OCI-LY7 (cell line): ENCODE data around the gene SLC10A7. TPM values are rescaled to one million over a fixed set of nuclear protein-coding genes. Genes with fewer than 3 reads are reported as not detected.

Experiments
- BruUV-seq: library from RNA; stranded (reverse); fragments of 400-500 nt; replicated peaks from 2 replicates; lab custom pipeline; 2021; lab: Mats Ljungman, UMichigan
- CTCF ChIA-PET: fragments of 300-600 bp; sonication (Branson Sonifier 250); formaldehyde crosslinking; loops from one replicate; lab custom pipeline; 2022; ENCODE audit warnings: antibody characterized with exemption; ENCODE audit not compliant: unreplicated experiment; lab: Charles Lee
- POLR2A ChIA-PET: fragments of 300-600 bp; sonication (Branson Sonifier 250); formaldehyde crosslinking; loops from one replicate; lab custom pipeline; 2022; ENCODE audit warnings: antibody characterized with exemption; lab: Charles Lee
- DNase-seq: peaks from one replicate; pipeline ENCODE4 v3.0.0-alpha.2; 2015; ENCODE audit warnings: low spot score
- H2AFZ ChIP-seq: fragments of 200-600 bp; sonication (generic), shearing (Covaris generic); 2 replicates; pipeline ENCODE4 v1.6.1; 2014; ENCODE audit warnings: mild to moderate bottlenecking, antibody characterized with exemption, low read length, moderate library complexity
- H3K27ac ChIP-seq: fragments of 200-600 bp; sonication (generic); 2 replicates; pipeline ENCODE4 v1.5.1; 2014; ENCODE audit warnings: mixed run types, low read depth, mild to moderate bottlenecking, moderate library complexity, low read length, inconsistent platforms; ENCODE audit not compliant: poor library complexity, severe bottlenecking
- H3K36me3 ChIP-seq: fragments of 200-600 bp; sonication (generic); 2 replicates; pipeline ENCODE4 v1.6.1; 2014; ENCODE audit warnings: mild to moderate bottlenecking, antibody characterized with exemption, low read length, moderate library complexity, mixed read lengths; ENCODE audit not compliant: insufficient read depth
- H3K4me1 ChIP-seq: fragments of 200-600 bp; sonication (generic); 2 replicates; pipeline ENCODE4 v1.5.1; 2014; ENCODE audit warnings: mild to moderate bottlenecking, low read length; ENCODE audit not compliant: insufficient read depth, poor library complexity, severe bottlenecking
- H3K4me2 ChIP-seq: fragments of 200-600 bp; sonication (generic); 2 replicates; pipeline ENCODE4 v1.6.1; 2014; ENCODE audit warnings: mild to moderate bottlenecking, low read length
- H3K4me3 ChIP-seq: fragments of 200-600 bp; sonication (generic); 2 replicates; pipeline ENCODE4 v1.5.1; 2014; ENCODE audit warnings: mild to moderate bottlenecking, low read depth, low read length; ENCODE audit not compliant: poor library complexity, severe bottlenecking
- H3K79me2 ChIP-seq: fragments of 200-600 bp; sonication (generic); 2 replicates; pipeline ENCODE4 v1.6.1; 2016; ENCODE audit warnings: low read depth, mild to moderate bottlenecking, low read length, moderate library complexity, mixed read lengths; ENCODE audit not compliant: insufficient read depth
- H3K9me2 ChIP-seq: fragments of 200-600 bp; sonication (generic); 2 replicates; pipeline ENCODE4 v1.6.1; 2016; ENCODE audit warnings: mild to moderate bottlenecking, low read length, mixed read lengths; ENCODE audit not compliant: insufficient read depth
- H3K9me3 ChIP-seq: fragments of 200-600 bp; sonication (generic); 2 replicates; pipeline ENCODE4 v1.6.1; 2014; ENCODE audit warnings: mild to moderate bottlenecking, mixed run types, low read length, mixed read lengths
- H4K20me1 ChIP-seq: fragments of 200-600 bp; sonication (generic); 2 replicates; pipeline ENCODE4 v1.6.1; 2014; ENCODE audit warnings: mild to moderate bottlenecking, antibody characterized with exemption, low read length, moderate library complexity, mixed read lengths; ENCODE audit not compliant: insufficient read depth
- EZH2phosphoT487 ChIP-seq: fragments of 200-600 bp; sonication (generic); IDR thresholded peaks from 2 replicates; pipeline ENCODE4 v1.6.1; 2018; ENCODE audit warnings: low read depth, borderline replicate concordance, mild to moderate bottlenecking, mixed run types, antibody characterized with exemption, low read length, moderate library complexity, mixed read lengths
- intact Hi-C: fragments of 100-400 bp; cut with micrococcal nuclease; formaldehyde crosslinking; loops from one replicate; pipeline ENCODE4 v1.10.0; 2022; ENCODE audit not compliant: unreplicated experiment
- total RNA-seq, 2 experiments: library from RNA; depleted of rRNA in 1 of 2; stranded (reverse); fragments of >200 nt in 1 of 2; shearing (Covaris generic) in 1 of 2; gene quantifications; 2 replicates each; pipeline ENCODE4 v1.2.3, GENCODE V29; 2014 to 2022
- TF ChIP-seq, protein P1 (sequence below): fragments of 200-600 bp; sonication (generic); conservative IDR thresholded peaks from 2 replicates; pipeline ENCODE4 v1.5.1; 2014; ENCODE audit warnings: mild to moderate bottlenecking, antibody characterized with exemption, low read length, moderate library complexity, mixed read lengths

Gene SLC10A7
- total RNA-seq, 2 experiments from 2014 or later = 16.8 to 18.9 TPM

DNA sequence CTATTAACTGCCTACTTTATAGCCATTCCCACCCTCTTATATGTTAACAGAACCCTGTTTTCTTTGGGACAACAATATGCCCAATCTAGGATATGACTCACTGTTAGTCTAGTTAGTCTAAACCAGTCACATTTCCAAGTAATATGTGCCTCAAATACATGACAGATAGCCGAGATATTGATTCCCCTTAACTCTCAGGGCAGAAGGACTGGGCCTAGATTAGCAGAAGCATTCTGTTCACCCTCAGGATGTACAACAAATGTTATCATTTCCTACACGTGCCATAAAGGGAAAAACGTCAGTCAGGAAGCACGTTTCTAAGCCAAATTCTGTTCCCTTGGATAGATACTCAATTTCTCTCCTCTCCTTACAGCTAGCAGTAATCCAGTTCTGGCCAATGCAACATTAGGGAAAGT lies 114.1 kb downstream of the SLC10A7 start:
- no peak for DNase-seq
- H3K79me2 ChIP-seq = no peaks in the 10 kb centered on the region
- ChIA-PET CTCF (no interaction called here), POLR2A (no interaction called here)
- no peak overlapping the region for H3K27ac ChIP-seq
- no peaks in the 10 kb centered on the region for H4K20me1 ChIP-seq
- no TSS peak for BruUV-seq
- no peak overlapping the region for H2AFZ ChIP-seq
- H3K36me3 ChIP-seq = no peaks in the 10 kb centered on the region
- H3K4me1 ChIP-seq = no peaks in the 10 kb centered on the region
- no peaks in the 10 kb centered on the region for H3K9me3 ChIP-seq
- no peaks in the 10 kb centered on the region for H3K9me2 ChIP-seq
- TF ChIP-seq, protein P1, sequence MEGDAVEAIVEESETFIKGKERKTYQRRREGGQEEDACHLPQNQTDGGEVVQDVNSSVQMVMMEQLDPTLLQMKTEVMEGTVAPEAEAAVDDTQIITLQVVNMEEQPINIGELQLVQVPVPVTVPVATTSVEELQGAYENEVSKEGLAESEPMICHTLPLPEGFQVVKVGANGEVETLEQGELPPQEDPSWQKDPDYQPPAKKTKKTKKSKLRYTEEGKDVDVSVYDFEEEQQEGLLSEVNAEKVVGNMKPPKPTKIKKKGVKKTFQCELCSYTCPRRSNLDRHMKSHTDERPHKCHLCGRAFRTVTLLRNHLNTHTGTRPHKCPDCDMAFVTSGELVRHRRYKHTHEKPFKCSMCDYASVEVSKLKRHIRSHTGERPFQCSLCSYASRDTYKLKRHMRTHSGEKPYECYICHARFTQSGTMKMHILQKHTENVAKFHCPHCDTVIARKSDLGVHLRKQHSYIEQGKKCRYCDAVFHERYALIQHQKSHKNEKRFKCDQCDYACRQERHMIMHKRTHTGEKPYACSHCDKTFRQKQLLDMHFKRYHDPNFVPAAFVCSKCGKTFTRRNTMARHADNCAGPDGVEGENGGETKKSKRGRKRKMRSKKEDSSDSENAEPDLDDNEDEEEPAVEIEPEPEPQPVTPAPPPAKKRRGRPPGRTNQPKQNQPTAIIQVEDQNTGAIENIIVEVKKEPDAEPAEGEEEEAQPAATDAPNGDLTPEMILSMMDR = no peak
- no peak for TF ChIP-seq EZH2phosphoT487
- H3K4me3 ChIP-seq = no peak overlapping the region
- no peak overlapping the region for H3K4me2 ChIP-seq
- intact Hi-C loops = no loop called here

DNA sequence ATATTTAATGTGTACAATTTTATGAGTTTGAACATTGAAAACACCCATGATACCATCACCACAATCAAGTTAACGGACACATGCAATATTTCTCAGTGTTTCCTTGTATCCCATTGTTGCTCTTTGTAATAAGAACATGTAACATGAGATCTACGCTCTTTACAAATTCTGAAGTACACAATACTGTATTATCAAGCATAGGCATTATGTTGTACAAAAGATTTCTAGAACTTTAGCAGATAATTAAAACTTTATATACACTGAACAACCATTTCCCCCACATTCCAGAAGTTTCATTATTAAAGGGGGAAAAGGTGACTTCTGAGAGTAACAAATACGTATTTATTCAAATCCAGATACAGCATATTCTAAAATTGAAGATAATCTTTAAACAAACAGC lies 114.5 kb downstream of the SLC10A7 start:
- H4K20me1 ChIP-seq = no peaks in the 10 kb centered on the region
- BruUV-seq = no TSS peak
- CTCF ChIA-PET = no interaction called here
- H3K9me3 ChIP-seq = no peaks in the 10 kb centered on the region
- no peaks in the 10 kb centered on the region for H3K4me1 ChIP-seq
- no peak overlapping the region for H3K27ac ChIP-seq
- no peak for DNase-seq
- H3K79me2 ChIP-seq = no peaks in the 10 kb centered on the region
- TF ChIP-seq, protein P1 = no peak
- TF ChIP-seq EZH2phosphoT487 = no peak
- POLR2A ChIA-PET = no interaction called here
- H3K9me2 ChIP-seq = no peaks in the 10 kb centered on the region
- no peak overlapping the region for H3K4me2 ChIP-seq
- no peaks in the 10 kb centered on the region for H3K36me3 ChIP-seq
- no peak overlapping the region for H3K4me3 ChIP-seq
- intact Hi-C loops = no loop called here
- H2AFZ ChIP-seq = no peak overlapping the region

DNA sequence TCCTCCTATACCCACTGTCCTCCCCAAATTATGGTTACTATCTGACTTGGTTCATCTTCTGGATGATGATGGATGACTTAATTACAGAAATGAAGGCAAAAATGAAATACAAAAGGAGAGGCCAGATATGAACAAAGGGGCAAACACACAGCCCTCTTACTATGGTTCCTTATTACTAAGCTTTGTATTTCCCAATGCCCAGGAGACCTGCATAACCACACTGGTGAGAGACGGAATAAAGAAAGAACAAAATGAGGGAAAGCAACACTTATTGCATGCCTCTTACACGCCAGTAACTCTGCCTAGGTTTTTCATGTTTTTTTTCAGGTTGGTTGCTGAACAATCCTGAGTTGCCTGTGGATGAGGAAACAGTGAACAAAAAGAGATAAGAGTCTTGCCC lies 120.5 kb downstream of the SLC10A7 start:
- H3K9me3 ChIP-seq = no peaks in the 10 kb centered on the region
- no peaks in the 10 kb centered on the region for H3K4me1 ChIP-seq
- H3K4me2 ChIP-seq = no peak overlapping the region
- no peak overlapping the region for H3K4me3 ChIP-seq
- no peak overlapping the region for H3K27ac ChIP-seq
- no peak for DNase-seq
- ChIA-PET CTCF (no interaction called here), POLR2A (interaction anchor here (1.0 kb wide), 2 partner anchors 14 to 18 kb away, joined by 3 to 4 read pairs; no protein-coding TSS in a partner anchor)
- H4K20me1 ChIP-seq = no peaks in the 10 kb centered on the region
- intact Hi-C loops = no loop called here
- no TSS peak for BruUV-seq
- H3K79me2 ChIP-seq = no peaks in the 10 kb centered on the region
- no peaks in the 10 kb centered on the region for H3K36me3 ChIP-seq
- H2AFZ ChIP-seq = no peak overlapping the region
- no peak for TF ChIP-seq EZH2phosphoT487
- TF ChIP-seq, protein P1 = no peak
- no peaks in the 10 kb centered on the region for H3K9me2 ChIP-seq
